Body of pancreas (tissue), 4 donors: ENCODE measurements around the gene GATAD2B. TPM values are rescaled to one million over a fixed set of nuclear protein-coding genes. Genes with fewer than 3 reads are reported as not detected.

ENCODE experiments used
- ATAC-seq: fragments of 150-250 bp; one replicate; pipeline ENCODE4 v1.9.1; 2016
- DNase-seq, 4 donors: peaks; one replicate each; pipeline ENCODE4 v3.0.0-alpha.2; 2019
- H3K27ac ChIP-seq, 4 donors: fragments of 200-600 bp; sonication (generic); 1 replicate in 3 of 4; 2 replicates in 1 of 4; pipeline versions ENCODE4 v1.5.1 to v1.6.1; 2016 to 2019; ENCODE audit warnings: mild to moderate bottlenecking in 1 of 4, mixed read lengths in 1 of 4, moderate library complexity in 1 of 4
- H3K27me3 ChIP-seq, 2 donors: fragments of 200-600 bp; sonication (generic); one replicate each; pipeline ENCODE4 v1.6.0; 2016; ENCODE audit warnings: mild to moderate bottlenecking in 1 of 2
- H3K36me3 ChIP-seq, 2 donors: fragments of 200-600 bp; sonication (generic); replicated peaks in 1 of 2; 2 replicates each; pipeline ENCODE4 v1.5.1; 2016; ENCODE audit warnings: low read depth in 2 of 2; ENCODE audit not compliant: insufficient read depth in 1 of 2
- H3K4me1 ChIP-seq: fragments of 200-600 bp; sonication (generic); one replicate; pipeline ENCODE4 v1.6.0; 2016
- H3K4me3 ChIP-seq, 2 donors: fragments of 200-600 bp; sonication (generic); 1 replicate in 1 of 2; 2 replicates in 1 of 2; pipeline ENCODE4 v1.5.1; 2016 to 2019
- H3K9me3 ChIP-seq, 3 donors: fragments of 200-600 bp; sonication (generic); 1 replicate in 2 of 3; 2 replicates in 1 of 3; pipeline ENCODE4 v1.5.1; 2016
- CTCF ChIP-seq, 7 experiments: fragments of 450-650 bp in 4 of 7; fragments of 200-600 bp in 3 of 7; sonication (generic) in 3 of 7; IDR thresholded peaks; one replicate each; pipeline ENCODE4 v1.5.1; 2016 to 2019; ENCODE audit warnings: antibody characterized with exemption in 7 of 7
- POLR2A ChIP-seq, 3 donors: fragments of 450-650 bp; IDR thresholded peaks; one replicate each; pipeline ENCODE4 v1.6.1; 2016; ENCODE audit warnings: antibody characterized with exemption in 3 of 3, mild to moderate bottlenecking in 2 of 3
- WGBS, 2 donors: methylation state at CpG; one replicate each; pipeline ENCODE4 v1.1.5; 2017; 5-methylcytosine and 5-hydroxymethylcytosine counted together
- intact Hi-C: fragments of 100-400 bp; cut with DNase I; formaldehyde crosslinking; loops from one replicate; pipeline ENCODE4 v1.15.1; 2023
- total RNA-seq, 2 donors: library from RNA; depleted of rRNA; stranded (reverse); fragments of >200 nt; gene quantifications; one replicate each; pipeline ENCODE4 v1.1.0, GENCODE V29; 2016

Gene GATAD2B
- total RNA-seq, 2 donors from 2014 or later = 7.8 to 12.5 TPM

GRCh38 chr1:153805042-153805745 is 117.6 kb downstream of the GATAD2B start:
- Histone ChIP-seq H3K4me3 (no peak overlapping the region), H3K27me3 (no peaks in the 10 kb centered on the region), H3K36me3 (peaks cover 3 to 9% of the 10 kb centered on the region in 2 donors), H3K4me1 (no peaks in the 10 kb centered on the region), H3K27ac (peak overlapping the region in 1 of 4 donors; percentile 58), H3K9me3 (no peaks in the 10 kb centered on the region)
- peak in 3 of 4 donors; percentile 27 to 82 (median 34) for DNase-seq
- no peak for ATAC-seq
- 57 to 86% methylated on average over 3 to 5 of the region's 5 CpGs for WGBS, 2 donors
- peak in 1 of 3 donors; percentile 14 for TF ChIP-seq POLR2A (IDR thresholded peaks at IDR 0.05)
- no peak for TF ChIP-seq CTCF (IDR thresholded peaks at IDR 0.05)
- intact Hi-C loops = loop anchor here (10.0 kb wide), 1 partner anchor 140 kb away; the partner anchor contains the start of gene DENND4B

GRCh38 chr1:153804112-153804511 is 118.7 kb downstream of the GATAD2B start:
- no peak for ATAC-seq
- H3K4me3 ChIP-seq = no peak overlapping the region
- WGBS, 2 donors = 80 to 85% methylated on average over 2 of the region's 2 CpGs
- no peak for DNase-seq
- H3K4me1 ChIP-seq = no peaks in the 10 kb centered on the region
- TF ChIP-seq POLR2A (IDR thresholded peaks at IDR 0.05) (no peak), CTCF (IDR thresholded peaks at IDR 0.05) (no peak)
- H3K27me3 ChIP-seq = no peaks in the 10 kb centered on the region
- peaks cover under 1 to 5% of the 10 kb centered on the region in 2 donors for H3K36me3 ChIP-seq
- H3K9me3 ChIP-seq = no peaks in the 10 kb centered on the region
- intact Hi-C loops = loop anchor here (10.0 kb wide), 1 partner anchor 141 kb away; the partner anchor contains the start of gene DENND4B
- H3K27ac ChIP-seq = peak overlapping the region in 1 of 4 donors; percentile 2

- 74 to 79% methylated on average over 3 of the region's 3 CpGs for WGBS, 2 donors
- DNase-seq (no peak), ATAC-seq (no peak)
- Histone ChIP-seq H3K36me3 (peaks cover 0 to 5% of the 10 kb centered on the region in 2 donors), H3K27ac (no peak overlapping the region), H3K27me3 (no peaks in the 10 kb centered on the region), H3K4me1 (no peaks in the 10 kb centered on the region), H3K4me3 (no peak overlapping the region), H3K9me3 (no peaks in the 10 kb centered on the region)
- intact Hi-C loops = loop anchor here (10.0 kb wide), 1 partner anchor 141 kb away; the partner anchor contains the start of gene DENND4B
- TF ChIP-seq CTCF (IDR thresholded peaks at IDR 0.05) = no peak
- TF ChIP-seq POLR2A (IDR thresholded peaks at IDR 0.05) = no peak
Measured at GRCh38 chr1:153803470-153804056, 119.2 kb downstream of the GATAD2B start.

GRCh38 chr1:153801786-153802697 is 120.7 kb downstream of the GATAD2B start:
- no peak for ATAC-seq
- no peak overlapping the region for H3K27ac ChIP-seq
- 84% methylated on average over 7 of the region's 7 CpGs for WGBS, 2 donors
- H3K4me1 ChIP-seq = no peaks in the 10 kb centered on the region
- TF ChIP-seq CTCF (IDR thresholded peaks at IDR 0.05) (no peak), POLR2A (IDR thresholded peaks at IDR 0.05) (no peak)
- H3K9me3 ChIP-seq = no peaks in the 10 kb centered on the region
- H3K27me3 ChIP-seq = no peaks in the 10 kb centered on the region
- H3K4me3 ChIP-seq = no peak overlapping the region
- no peaks in the 10 kb centered on the region for H3K36me3 ChIP-seq
- intact Hi-C loops = loop anchor here (10.0 kb wide), 1 partner anchor 143 kb away; the partner anchor contains the start of gene DENND4B
- peak in 1 of 4 donors; percentile 8 for DNase-seq
